GM11168 (cell line): ENCODE results near the gene KNOP1.

ENCODE experiments used
- in situ Hi-C: fragments of 300-500 bp; cut with MboI; formaldehyde crosslinking; loops from one replicate; pipeline ENCODE4 v1.12.0; 2022; ENCODE audit warnings: low sequenced_read_pairs; ENCODE audit not compliant: unreplicated experiment

KNOP1 gene

DNA sequence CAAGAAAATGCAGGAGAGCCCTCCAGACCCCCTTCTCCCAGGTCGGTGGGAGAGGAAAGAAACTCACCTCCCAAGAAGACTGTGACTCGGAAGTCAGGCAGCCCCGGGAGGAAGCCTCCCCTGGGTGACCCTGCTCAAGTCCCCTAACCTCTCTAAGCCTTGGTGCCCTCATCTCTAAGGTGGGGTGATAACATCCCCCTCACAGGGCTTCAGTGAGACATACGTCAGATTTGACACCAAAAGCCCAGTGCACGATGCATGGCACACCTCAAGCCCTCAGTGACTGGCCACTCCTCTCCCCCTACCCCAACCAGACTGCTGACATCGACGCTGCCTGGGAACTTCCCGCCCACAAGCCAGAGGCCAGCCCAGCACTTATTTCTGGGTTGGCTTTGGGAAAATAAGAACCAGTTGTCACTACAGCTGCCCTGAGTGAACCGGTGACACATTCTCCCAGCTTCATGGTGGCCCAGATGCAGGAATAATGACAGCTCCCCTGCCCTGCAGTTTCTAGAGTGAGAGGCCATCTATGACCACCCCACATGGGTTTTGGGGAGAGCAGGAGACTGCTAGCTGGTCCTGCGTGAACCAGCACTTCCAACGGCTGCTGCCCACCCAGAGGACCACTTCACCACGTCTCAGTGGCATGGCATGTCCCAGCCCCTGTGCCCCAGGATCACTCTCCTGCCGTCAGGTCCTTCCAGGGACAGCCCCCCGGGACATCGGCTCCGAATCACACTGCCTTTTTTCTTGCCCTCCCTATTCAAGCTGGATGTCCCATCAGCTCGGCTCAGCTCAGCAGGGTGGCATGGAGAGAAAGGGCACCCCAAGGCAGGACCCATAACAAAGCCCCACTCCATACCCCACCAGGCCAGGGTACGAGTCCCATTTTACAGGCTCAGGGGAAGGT, 9.5 kb downstream of the KNOP1 start:
- in situ Hi-C loops, result no loop called here

DNA sequence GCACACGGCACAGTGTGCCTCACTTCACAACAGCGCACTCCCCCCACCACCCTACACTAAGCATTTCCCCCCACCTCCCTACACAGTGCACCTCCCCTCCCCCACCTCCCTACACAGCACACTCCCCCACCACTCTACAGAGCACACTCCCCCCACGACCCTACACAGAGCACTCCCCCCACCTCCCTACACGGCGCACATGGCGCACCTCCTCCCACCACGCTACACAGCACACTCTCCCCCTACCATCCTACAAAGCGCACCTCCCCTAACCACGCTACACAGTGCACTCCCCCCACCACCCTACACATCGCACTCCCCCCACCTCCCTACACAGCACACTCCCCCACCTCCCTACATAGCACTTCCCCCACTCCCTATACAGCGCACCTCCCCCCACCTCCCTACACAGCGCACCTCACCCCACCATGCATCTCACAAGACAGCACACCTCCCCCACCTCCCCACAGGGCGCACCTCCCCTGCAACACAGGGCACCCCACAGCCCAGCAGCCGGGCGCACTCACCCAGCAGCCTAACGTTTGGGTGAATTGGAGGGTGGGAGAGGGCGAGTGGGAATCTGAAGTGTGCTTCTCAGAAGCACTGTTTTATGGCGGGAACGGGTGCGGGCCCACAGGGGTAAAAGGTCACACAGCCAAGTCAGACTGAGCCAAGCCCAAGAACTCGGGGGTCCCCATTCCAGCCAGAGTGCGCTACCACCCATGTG, 10.3 kb downstream of the KNOP1 start:
- in situ Hi-C loops, result no loop called here

DNA sequence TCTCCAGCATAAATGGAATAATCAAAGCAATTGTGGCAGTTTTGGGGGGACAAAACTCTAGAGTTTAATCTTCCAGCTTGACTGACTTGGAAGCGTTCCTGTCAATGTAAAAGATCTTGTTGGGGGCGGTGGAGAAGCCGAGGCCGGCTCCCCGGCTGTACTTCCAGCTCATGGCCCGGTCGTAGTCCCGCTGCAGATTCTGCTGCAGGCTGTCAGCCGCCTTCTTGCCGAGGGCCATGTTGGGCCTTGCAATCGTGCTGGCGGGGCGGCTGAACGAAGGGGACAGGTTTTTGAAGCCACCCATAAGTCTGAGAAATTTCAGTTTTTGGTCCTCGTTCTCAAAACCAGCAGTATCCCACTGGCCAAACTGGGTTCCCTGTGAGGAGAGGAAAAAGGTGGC, 11.2 kb downstream of the KNOP1 start:
- in situ Hi-C loops, result no loop called here

DNA sequence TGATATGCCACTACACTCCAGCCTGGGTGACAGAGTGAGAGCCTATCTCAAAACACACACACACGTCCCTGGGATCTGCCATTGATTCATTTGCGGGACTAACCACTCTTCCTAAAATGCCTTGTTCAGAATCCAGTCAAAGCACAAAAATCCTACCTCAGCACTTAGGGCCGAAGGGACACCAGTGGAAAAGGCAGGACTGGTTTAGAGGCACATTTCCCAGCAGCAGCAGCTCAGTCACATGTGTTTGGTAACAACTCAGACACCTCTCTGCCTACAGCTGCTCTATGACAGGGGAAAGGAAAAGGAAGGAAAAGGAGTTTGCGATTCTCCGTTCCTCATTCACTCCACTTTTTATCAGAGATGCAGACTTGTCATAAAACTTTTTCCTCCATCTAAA, 12.2 kb downstream of the KNOP1 start:
- in situ Hi-C loops, result no loop called here

DNA sequence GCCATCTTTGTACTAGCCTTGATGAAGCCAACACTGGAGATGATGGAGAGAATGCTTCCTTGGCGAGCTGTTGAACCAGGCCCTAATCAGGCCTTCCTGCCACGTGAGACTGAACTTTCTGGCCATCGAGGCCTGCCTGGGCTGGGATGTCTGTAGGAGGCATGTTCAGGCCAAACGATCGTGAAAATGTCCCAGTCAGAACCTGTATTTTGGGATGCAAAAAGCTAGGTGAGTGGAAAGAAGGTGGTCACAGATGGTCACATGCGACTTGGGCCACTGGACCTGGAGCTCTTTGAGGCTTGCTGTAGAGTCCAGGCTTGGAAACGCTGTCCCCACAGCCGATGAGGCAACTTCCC, 12.9 kb downstream of the KNOP1 start:
- in situ Hi-C loops, result no loop called here

DNA sequence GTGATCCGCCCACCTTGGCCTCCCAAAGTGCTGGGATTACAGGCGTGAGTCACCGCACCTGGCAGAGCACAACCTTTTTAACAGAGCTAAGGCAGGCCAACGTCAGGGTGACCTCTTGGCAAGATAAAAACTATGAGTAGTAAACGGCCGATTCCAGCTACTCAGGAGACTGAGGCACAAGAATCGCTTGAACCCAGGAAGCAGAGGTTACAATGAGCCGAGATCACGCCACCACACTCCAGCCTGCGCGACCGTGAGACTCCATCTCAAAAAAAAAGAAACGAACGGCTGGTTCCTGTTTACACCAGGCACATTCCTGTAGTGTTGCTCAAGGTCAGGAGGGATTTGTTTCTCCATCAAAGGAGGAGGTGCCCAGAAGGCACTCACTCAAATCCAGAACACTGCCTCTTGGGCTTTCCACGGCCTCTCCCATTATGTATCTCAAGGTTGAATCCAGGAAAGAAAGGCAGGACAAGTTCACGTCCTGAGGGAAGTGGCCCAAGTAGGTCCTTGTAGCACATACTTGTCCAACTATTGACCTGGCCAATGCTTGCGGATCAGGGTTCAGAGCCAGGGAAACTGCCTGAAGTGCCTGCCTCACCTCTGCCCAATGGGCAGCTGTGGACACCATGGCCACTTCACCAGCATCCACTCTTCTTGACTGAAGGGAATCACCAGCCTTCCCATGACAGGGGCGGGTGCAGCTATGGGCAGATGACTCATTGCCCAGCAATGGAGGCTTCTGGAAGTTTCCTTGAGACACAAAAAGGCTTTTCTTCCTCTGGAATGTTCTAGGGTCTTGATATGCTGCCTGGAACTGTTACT, 13.5 kb downstream of the KNOP1 start:
- in situ Hi-C loops, result no loop called here

DNA sequence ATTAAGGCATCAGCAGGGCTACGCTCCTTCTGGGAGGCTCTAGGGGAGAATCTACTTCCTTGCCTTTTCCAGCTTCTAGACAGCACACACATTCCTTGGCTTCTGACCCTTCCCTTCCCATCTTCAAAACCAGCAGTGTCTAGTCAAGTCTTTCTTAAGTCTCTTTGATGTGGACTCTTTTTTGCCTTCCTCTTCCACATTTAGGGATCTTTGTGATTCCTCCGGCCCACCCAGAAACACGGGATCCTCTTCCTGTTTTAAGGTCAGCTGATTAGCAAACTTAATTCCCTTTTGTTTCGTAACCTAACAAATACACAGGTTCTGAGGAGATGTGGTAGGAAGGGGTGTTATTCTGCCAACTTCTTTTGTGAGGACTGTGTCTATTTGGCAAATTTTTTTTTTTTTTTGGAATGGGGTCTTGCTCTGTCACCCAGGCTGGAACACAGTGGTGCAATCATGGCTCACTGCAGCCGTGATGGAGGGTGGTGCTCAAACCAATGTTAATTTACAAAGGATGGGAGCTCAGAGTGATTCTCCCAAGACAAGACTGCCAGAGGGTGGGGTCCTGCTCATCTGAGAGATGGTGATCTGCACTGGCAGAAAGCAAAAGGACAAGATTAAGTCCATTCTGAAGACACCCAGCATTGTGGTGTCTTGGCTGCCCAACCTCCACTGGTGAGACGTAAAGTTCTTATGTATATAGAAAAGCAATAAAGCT, 14.7 kb downstream of the KNOP1 start:
- in situ Hi-C loops, result no loop called here

DNA sequence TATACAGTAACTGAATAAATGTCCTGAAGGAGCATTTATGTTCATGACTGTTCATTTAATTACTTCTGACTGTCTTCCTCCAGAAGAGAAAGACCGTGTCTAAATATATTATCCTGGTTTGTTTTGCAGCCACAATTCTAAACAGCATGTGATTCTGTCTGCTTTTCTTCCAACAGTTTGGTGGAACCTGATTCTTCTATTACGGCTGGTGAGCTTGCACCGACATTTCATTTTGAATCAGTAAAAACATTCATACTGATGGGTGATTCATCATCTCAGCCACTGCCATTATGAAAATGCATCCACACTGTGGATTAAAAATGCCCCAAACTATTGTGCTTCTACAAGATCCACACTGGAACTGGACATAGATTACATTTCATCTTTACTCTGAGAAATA, 16.9 kb downstream of the KNOP1 start:
- in situ Hi-C loops, result no loop called here

DNA sequence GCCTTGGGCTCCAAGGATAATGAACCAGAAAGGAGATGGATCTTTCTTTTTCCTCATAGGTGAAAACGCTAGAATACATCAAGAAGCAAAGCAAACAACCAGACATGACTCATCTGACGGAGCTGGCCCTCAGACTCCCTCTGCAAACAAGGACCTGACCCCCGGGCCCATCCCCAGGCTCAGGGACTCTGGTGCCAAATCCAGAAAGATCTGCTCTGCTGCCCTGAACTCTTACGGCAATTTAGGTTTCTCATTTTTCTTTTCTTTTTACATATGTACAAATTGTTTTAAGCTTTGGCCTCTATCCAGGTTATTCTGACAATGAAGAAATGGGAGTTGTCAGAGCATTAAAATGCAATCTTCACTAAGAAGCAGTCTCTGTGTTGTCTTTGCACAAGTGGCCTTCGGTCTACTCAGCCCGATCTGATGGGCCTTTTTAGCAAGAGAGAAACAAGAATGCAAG, 17.7 kb downstream of the KNOP1 start:
- in situ Hi-C loops, result no loop called here

DNA sequence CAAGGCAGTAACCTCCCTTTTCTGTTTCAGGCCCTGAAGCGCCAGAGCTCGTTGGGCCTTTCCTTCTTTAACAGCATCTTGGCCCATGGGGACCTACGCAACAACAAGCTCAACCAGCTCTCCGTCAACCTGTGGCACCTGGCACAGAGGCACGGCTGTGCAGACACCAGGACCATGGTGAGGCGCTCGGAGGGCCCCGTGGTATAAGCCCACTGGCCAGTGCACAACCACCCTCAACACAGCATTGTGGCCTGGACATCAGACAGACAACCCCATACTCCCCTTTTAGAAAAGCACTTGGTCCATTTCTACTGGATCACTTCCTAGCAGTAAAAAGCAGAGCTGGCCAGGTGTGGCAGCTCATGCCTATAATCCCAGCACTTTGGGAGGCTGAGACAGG, 18.6 kb downstream of the KNOP1 start:
- in situ Hi-C loops, result no loop called here

DNA sequence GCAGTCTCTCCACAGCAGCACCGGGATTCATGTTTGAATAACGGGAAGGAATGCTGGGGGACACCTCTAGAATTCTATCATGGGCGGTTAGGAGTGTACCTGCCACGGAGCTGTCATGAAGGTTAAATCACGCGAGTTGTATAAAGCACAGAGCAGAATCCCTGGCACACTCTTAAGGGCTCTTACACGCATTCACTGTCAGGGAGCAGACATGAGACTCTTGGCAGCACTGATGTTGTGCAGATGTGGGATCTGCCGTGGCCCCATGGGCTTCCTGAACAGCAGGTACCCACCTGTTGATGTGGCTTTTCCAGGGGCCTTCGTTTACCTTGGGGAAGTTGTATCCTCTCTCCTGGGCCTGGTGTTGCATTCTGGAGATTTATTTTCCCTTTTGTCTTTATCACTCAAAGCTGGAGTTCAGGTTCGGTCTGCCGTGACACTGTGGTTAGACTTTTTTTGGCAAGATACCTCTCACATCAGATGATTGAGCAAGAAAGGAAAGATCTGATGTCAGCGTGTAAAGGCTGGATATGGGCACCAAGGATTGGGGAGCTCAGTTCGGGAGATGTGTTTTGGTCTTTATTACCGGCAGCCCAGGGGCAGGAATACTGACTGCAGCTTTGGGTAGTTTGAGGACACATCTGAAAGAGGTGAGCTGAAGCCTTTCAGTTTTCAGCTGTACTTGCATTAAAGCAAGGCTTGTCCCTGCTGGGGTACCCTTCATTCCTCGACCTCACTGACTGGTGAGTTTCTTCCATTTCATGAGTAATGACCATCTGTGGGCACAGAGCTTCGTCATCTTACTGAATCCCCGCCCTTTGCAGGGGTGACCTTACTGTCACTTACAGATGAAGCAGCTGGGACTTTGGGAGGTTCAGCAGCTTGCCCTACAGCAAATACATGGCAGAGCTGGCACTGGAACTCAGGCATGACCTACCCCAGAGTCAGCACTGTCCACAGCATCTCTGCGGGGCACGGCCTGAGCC, 19.3 kb downstream of the KNOP1 start:
- in situ Hi-C loops, result no loop called here

DNA sequence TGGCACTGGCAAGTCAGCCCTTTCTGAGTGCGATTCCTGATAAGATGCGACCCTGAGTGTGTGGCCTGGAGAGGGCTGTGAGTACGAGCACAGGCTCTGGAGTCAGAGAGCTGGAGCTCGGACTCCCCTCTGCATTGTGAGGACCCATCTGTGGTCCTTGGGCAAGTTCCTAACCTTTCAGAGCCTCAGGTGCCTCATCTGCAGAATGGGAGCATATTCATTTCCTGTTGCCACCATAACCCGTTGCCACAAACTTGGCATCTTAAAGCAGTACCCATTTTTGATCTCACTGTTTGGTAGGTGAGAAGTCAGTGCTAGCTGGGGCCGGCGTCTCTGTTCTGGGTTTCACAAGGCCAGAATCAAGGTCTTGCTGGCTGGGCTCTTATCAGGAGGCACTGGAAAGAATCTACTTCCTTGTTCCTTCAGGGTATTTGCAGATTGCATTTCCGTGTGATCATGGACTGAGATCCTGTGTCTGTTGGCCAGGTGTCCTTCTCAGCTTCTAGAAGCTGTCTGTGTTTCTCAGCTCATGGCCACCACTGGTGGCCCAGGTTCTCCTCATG, 20.2 kb downstream of the KNOP1 start:
- in situ Hi-C loops, result no loop called here

DNA sequence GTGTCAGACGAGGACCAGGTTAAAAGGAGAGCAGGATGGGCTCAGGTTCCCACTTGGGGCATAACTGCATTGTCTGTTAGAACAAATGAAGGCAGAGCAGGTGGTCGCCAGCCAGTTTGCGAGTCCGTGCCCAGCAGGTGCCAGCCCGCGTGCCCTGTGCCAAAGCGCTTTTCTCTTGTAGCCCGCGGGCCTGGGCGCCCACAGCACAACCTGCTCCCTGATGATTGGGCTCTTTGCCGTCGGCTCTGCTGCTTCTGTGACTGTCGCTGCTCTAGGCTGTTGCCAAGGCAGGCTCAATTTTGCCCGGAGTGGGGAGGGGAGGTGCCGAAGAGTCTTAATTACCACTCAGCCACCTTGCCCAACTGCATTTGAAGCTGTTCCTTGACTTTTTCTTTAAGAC, 21.1 kb downstream of the KNOP1 start:
- in situ Hi-C loops, result no loop called here

DNA sequence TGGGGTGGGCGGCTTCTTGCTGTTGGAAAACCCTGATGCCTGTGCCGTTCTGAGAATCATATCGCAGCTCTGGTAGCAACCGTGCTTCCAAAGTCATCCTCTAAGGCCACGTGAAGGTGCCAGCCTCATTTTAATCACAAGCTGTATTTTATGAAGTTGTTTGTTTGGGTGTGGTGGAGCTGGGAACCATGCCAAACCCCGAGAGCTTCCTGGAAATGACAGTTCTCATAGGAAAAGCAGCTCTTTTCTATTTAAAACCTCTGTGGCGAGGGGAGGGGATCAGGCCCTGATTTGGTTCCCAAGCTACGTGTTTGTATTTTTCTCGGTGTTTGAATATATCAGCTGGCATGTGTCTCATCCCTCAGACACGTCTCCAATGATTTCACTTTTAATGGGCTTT, 21.7 kb downstream of the KNOP1 start:
- in situ Hi-C loops, result no loop called here

DNA sequence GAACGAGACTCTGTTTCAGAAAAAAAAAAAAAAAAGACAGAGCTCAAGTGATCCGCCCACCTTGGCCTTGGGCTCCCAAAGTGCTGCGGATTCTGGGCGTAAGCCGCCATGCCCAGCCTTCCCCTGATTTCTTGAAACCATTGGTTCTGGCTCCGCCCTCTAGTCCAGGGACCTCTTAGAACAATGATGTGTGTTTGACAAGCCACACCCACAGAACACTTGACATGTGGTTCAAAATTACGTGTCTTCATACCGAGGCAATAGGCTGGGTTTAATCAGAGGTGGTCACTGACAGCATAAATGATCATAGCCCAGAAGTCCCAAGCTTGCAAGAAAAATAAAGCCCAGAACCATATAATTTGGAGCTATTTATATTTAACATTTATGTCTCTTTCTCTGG, 23.0 kb downstream of the KNOP1 start:
- in situ Hi-C loops, result no loop called here

DNA sequence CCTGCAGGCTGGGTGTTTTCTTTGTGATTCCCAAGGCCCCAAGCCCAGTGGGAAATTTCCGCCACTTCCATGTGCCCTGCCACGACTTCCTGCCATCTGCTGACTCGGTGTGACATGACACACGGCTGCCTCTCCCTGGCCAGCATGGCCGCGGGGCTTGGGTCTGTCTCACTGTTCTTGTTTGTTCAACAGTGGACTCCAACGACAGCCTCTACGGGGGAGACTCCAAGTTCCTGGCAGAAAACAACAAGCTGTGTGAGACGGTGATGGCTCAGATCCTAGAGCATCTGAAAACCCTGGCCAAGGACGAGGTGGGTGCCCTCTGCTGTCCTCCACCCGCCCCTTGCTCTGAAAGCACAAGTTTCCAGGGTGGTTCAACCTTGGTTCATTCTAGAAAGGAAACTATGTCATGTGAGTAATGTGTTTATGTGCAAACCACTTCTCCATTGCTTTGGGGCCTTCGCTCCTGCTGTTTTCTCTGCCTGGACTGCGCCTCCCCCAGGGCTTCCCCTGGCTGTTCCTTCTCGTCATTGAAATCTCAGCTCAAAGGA, 26.8 kb downstream of the KNOP1 start:
- in situ Hi-C loops, result no loop called here

DNA sequence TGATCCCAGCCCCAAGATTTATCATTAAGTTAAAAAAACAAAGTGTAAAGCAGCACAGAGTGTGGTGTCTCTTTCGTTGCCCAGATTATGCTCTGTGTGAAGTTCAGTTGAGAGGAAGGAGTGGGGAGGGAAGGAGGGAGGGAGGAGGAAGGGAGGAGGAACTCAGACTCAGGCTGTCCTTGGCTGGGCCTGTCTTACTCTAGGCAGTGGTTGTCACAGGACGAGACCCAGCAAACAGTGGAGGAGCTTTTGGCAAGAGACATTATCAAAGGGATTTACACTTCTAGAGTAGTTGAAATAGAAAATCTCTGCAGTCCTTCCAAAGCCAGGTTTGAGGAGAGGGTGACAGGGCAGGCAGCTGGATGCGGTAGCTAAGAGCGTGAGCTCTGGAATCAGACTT, 27.8 kb downstream of the KNOP1 start:
- in situ Hi-C loops, result no loop called here

DNA sequence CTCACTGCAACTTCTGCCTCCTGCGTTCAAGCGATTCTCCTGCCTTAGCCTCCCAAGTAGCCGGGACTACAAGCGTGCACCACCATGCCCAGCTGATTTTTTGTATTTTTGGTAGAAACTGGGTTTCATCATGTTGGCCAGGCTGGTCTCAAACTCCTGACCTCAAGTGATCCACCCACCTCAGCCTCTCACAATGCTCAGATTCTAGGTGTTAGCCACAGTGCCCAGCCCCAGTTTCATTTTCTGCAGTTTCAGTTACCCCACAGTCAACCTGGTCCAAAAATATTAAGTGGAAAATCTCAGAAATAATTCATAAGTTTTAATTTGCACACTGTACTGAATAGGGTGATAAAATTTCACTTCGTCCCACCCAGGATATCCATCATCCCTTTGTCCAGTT, 28.7 kb downstream of the KNOP1 start:
- in situ Hi-C loops, result no loop called here
